CD4-positive, alpha-beta T cell treated with Interleukin-10 for 1 hour (primary cell): ENCODE data around the gene GNAQ.
"Not testable (repeated sequence)": the region's sequence is repeated elsewhere in the genome, so short reads cannot be mapped to it uniquely, and the experiment has no call there.

Source experiments
- DNase-seq: peaks from one replicate; pipeline ENCODE4 v3.0.0-alpha.2; 2020

The GNAQ gene

DNA sequence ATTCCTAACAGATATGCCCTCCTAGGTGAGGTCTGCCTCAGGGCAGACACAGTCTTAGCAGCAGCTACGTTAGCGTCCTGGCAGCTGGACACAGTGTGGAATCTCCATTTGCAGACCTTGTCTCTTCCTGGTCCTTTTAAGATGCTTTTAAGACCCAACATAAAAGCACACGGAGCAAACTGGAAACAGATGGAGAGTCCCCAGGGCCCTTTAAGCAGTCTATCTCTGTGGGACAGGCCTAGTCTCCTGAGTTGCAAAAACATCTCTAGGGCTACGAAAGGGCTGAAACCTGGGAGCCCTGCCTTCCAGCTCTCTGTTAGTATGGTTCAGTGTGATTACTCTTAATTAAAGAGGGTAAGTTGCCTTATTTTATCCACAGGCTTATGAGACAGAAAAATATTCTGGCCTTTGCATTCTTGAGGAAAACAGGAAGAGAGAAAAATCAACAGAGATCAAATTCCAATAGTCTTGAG is 317.5 kb downstream of the GNAQ start:
- DNase-seq = no peak

- no peak for DNase-seq
Observed at GRCh38 chr9:77712533-77713130, 319.0 kb downstream of the GNAQ start.

DNA sequence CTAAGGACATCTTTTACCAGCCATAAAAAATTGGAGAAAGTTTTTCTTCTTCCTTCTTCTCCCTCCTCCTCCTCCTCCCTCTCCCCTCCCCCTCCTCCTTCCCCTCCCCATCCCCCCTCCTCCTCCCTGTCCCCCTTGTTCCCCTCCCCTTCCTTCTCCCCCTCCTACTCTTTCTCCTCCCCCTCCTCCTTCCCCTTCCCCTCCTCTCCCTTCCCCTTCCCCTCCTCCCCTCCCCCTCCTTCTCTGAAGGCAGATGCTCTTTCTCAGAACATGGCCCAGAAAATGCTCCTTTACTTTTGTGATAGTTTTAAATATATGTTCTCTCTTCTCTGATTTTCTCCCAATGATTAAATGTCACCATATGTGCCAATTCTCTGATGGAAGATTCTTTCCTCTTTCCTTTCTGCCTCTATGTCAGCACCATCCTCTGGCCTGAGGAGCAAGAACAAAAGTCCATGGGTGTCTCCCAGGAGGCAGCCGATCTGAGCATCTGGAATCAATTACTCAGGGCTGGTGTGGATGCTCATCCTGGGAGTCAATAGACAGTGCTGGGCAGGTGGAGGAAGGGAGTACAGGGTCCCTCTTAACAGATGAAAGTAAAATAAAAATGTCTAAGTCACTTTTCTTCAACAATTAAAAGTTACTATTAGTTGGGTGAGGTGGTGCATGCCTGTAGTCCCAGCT is 320.5 kb downstream of the GNAQ start:
- no peak for DNase-seq

GRCh38 chr9:77710316-77710715 is 321.3 kb downstream of the GNAQ start:
- no peak for DNase-seq

DNA sequence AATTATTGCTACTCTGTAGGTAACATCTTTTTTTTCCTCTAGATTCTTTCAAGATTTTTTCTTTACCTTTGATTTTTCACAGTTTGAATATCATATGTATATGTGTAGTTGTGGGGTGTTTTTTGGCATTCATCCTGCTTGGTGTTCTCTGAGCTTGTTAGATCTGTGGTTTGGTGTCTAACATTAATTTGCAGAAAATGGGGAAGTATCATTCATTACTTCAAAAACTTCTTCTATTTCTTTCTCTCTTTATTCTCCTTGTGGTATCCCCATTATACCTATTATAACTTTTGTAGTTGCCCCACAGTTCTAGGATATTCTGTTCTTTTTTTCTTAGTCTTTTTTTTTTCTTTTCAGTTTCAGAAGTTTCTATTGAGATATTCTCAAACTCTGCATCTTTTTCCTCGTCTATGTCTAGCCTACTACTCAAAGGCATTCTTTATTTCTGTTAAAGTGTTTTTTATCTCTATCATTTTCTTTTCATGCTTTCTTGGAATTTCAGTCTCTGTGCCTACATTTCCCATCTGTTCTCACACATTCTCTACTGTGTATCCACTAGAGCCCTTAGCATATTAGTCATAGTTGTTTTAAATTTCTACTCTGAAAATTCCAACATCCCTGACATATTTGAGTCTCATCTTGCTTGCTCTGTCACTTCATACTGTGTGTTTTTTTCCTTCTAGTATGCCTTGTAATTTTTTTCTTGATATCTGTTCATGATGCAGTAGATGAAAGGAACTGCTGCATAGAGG is 323.4 kb downstream of the GNAQ start:
- DNase-seq = no peak

- DNase-seq = no peak
Observed at GRCh38 chr9:77707383-77708063, 324.1 kb downstream of the GNAQ start.

- no peak for DNase-seq
Observed at GRCh38 chr9:77705636-77706035, 326.0 kb downstream of the GNAQ start.

GRCh38 chr9:77702521-77703390 is 328.9 kb downstream of the GNAQ start:
- not testable (repeated sequence) for DNase-seq

DNA sequence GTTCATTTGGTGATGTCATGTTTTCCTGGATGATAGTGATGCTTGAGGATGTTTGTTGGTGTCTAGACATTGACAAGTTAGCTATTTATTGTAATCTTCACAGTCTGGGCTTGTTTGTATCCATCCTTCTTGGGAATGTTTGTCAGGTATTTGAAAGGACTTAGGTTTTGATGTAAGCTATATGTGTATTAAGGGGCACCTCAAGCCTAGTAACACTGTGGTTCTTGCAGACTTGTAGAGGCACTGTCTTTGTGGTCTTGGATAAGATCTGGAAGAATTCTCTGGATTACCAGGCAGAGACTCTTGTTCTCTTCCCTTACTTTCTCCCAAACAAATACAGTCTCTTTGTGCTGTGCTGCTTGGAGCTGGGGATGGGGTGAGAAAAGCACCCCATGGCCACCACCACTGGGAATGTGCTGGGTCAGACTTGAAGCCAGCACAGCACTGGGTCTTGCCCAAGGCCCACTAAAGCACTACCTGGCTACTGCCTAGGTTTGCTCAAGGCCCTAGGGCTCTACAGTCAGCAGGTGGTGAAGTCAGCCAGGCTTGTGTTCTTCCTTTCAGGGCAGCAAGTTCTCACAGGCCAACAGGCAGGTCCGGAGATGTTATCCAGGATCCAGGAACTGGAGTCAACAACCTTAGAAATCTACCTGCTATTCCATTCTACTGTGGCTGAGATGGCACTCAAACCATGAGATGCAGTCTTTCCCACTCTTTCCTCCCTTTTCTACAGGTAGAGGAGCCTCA is 334.2 kb downstream of the GNAQ start:
- DNase-seq = no peak

DNA sequence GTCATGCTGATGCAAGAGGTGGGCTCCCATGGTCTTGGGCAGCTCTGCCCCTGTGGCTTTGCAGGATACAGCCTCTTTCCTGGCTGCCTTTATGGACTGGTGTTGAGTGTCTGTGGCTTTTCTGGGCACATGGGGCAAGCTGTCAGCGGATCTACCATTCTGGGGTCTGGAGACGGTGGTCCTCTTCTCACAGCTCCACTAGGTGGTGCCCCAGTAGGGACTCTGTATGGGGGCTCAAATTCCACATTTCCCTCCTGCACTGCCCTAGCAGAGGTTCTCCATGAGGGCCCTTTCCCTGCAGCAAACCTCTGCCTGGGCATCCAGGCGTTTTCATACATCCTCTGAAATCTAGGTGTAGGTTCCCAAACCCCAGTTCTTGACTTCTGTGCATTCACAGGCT is 340.9 kb downstream of the GNAQ start:
- not testable (repeated sequence) for DNase-seq

GRCh38 chr9:77690119-77690518 is 341.5 kb downstream of the GNAQ start:
- not testable (repeated sequence) for DNase-seq

GRCh38 chr9:77687737-77688136 is 343.9 kb downstream of the GNAQ start:
- not testable (repeated sequence) for DNase-seq

GRCh38 chr9:77680581-77680980 is 351.0 kb downstream of the GNAQ start:
- DNase-seq = no peak

- no peak for DNase-seq
Observed at GRCh38 chr9:77679661-77680368, 351.8 kb downstream of the GNAQ start.

DNA sequence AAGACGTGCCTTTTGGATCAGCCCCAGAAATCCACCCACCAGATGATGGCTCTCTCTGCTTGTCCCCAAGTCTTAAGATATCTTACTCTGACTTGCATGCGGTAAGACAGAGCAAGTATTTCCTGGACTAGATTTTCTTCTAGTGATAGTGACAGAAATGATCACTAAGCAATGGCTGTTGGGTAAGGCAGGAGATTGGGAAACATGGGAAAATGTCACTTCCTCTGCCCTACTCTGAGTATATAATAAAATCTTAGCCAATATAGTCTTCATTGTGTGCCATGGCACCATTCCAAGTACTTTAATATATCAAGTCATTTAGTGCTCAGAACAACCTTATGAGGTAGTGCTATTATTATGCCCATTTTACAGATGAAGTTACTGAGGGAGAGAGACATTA is 352.5 kb downstream of the GNAQ start:
- no peak for DNase-seq

DNA sequence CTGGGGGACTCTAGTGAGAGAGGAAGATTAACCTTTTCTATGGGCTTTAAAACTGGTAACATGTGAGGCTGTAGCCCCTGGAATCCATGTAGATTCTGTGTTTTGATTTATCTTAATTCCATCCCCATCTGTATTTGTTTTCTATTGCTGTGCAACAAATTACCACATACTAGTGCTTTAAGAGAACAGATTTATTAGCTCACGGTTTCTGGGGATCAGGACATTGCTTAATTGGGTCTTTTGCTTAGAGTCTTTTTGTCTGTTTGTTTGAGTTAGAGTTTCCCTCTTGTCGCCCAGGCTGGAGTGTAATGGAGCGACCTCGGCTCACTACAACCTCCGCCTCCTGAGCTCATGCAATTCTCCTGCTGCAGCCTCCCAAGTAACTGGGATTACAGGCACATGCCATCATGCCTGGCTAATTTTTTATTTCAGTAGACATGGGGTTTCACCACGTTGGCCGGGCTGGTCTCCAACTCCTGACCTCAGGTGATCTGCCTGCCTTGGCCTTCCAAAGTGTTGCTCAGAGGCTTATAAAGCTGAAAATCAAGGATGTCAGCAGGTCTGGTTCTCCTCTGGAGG is 353.6 kb downstream of the GNAQ start:
- DNase-seq = no peak

- DNase-seq = no peak
Observed at GRCh38 chr9:77677397-77677796, 354.2 kb downstream of the GNAQ start.

- DNase-seq = no peak
Observed at GRCh38 chr9:77673941-77674791, 357.4 kb downstream of the GNAQ start.

DNA sequence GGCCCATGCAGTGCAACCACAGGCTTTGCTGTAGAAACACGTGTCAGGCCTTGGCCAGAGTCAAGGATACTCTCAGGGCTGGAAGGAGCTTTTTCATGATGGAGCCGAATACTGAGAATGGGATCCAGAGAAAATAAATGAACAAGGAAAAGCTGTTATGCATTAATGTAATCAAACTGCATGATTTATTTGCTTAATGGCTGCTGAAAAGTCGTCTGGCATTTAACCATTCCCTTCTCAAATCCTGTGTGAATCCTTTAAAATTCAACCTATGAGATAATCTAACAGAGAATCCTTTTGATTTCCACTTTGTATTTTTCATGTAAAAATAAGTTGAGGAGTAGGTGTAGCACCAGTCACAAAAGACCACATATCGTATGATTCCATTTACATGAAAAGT is 359.4 kb downstream of the GNAQ start:
- DNase-seq = no peak

- no peak for DNase-seq
Observed at GRCh38 chr9:77667151-77667550, 364.5 kb downstream of the GNAQ start.
